Loucy (cell line): ENCODE measurements around the gene PKP1.

Experiments used
- H2AFZ ChIP-seq: fragments of 200-600 bp; sonication (generic); 2 replicates; pipeline ENCODE4 v1.6.0; 2016; ENCODE audit warnings: antibody characterized with exemption, mild to moderate bottlenecking, low read length, moderate library complexity
- H3F3A ChIP-seq: fragments of 200-600 bp; 2 replicates; pipeline ENCODE4 v1.6.0; 2016; ENCODE audit warnings: antibody characterized with exemption, low read depth, mild to moderate bottlenecking
- H3K27me3 ChIP-seq: fragments of 200-600 bp; sonication (generic); 2 replicates; pipeline ENCODE4 v1.6.1; 2014; ENCODE audit warnings: low read length, mild to moderate bottlenecking; ENCODE audit not compliant: insufficient read depth, poor library complexity, severe bottlenecking
- H3K36me3 ChIP-seq: fragments of 200-600 bp; sonication (generic); 2 replicates; pipeline ENCODE4 v1.6.1; 2016; ENCODE audit warnings: low read length; ENCODE audit not compliant: insufficient read depth
- H3K4me1 ChIP-seq: fragments of 200-600 bp; sonication (generic); 2 replicates; pipeline ENCODE4 v1.5.1; 2014; ENCODE audit warnings: low read length, mild to moderate bottlenecking; ENCODE audit not compliant: insufficient read depth, poor library complexity, severe bottlenecking
- H3K4me2 ChIP-seq: fragments of 200-600 bp; sonication (generic); 2 replicates; pipeline ENCODE4 v1.6.0; 2014; ENCODE audit warnings: antibody characterized with exemption, low read length, low read depth, mild to moderate bottlenecking; ENCODE audit not compliant: poor library complexity, severe bottlenecking
- H3K4me3 ChIP-seq: fragments of 200-600 bp; sonication (generic); 2 replicates; pipeline ENCODE4 v1.5.1; 2014; ENCODE audit warnings: low read length, mild to moderate bottlenecking, mixed read lengths; ENCODE audit not compliant: poor library complexity, severe bottlenecking
- H3K79me2 ChIP-seq: fragments of 200-600 bp; sonication (generic); 2 replicates; pipeline ENCODE4 v1.6.1; 2014; ENCODE audit warnings: low read length; ENCODE audit not compliant: insufficient read depth
- H3K9ac ChIP-seq: fragments of 200-600 bp; sonication (generic); 2 replicates; pipeline ENCODE4 v1.6.0; 2014; ENCODE audit warnings: mild to moderate bottlenecking, low read depth, low read length, moderate library complexity; ENCODE audit not compliant: poor library complexity, severe bottlenecking
- H3K9me2 ChIP-seq: fragments of 200-600 bp; sonication (generic); replicated peaks from 2 replicates; pipeline ENCODE4 v1.6.1; 2016; ENCODE audit warnings: low read depth, low read length, mixed read lengths
- H3K9me3 ChIP-seq: fragments of 200-600 bp; sonication (generic); 2 replicates; pipeline ENCODE4 v1.6.1; 2014; ENCODE audit warnings: mild to moderate bottlenecking, antibody characterized with exemption, low read length, low read depth; ENCODE audit not compliant: insufficient read depth
- H4K20me1 ChIP-seq: fragments of 200-600 bp; sonication (generic); 2 replicates; pipeline ENCODE4 v1.6.0; 2014; ENCODE audit warnings: antibody characterized with exemption, low read length, mild to moderate bottlenecking; ENCODE audit not compliant: insufficient read depth, poor library complexity, severe bottlenecking
- CTCF ChIP-seq: fragments of 200-600 bp; sonication (generic); conservative IDR thresholded peaks from 2 replicates; pipeline ENCODE4 v1.5.1; 2014; ENCODE audit warnings: mild to moderate bottlenecking, antibody characterized with exemption, low read length
- EZH2phosphoT487 ChIP-seq: fragments of 200-600 bp; IDR thresholded peaks from 2 replicates; pipeline ENCODE4 v1.6.1; 2018; ENCODE audit warnings: antibody characterized with exemption, mild to moderate bottlenecking, moderate library complexity, borderline replicate concordance

The PKP1 gene

GRCh38 chr1:201295861-201296260 is 12.6 kb downstream of the PKP1 start:
- H3K4me3 ChIP-seq, result no peak overlapping the region
- no peaks in the 10 kb centered on the region for H3K9me3 ChIP-seq
- no peaks in the 10 kb centered on the region for H3K27me3 ChIP-seq
- H2AFZ ChIP-seq, result no peak overlapping the region
- H3K36me3 ChIP-seq, result no peaks in the 10 kb centered on the region
- no peaks in the 10 kb centered on the region for H4K20me1 ChIP-seq
- no peaks in the 10 kb centered on the region for H3F3A ChIP-seq
- H3K4me2 ChIP-seq, result no peak overlapping the region
- no peak overlapping the region for H3K9ac ChIP-seq
- H3K4me1 ChIP-seq, result no peaks in the 10 kb centered on the region
- TF ChIP-seq EZH2phosphoT487 (no peak), CTCF (no peak)
- no peaks in the 10 kb centered on the region for H3K79me2 ChIP-seq
- H3K9me2 ChIP-seq, result no peaks in the 10 kb centered on the region

- H3K4me2 ChIP-seq, result no peak overlapping the region
- H3K4me3 ChIP-seq, result no peak overlapping the region
Measured at GRCh38 chr1:201296352-201296751, 13.0 kb downstream of the PKP1 start.

GRCh38 chr1:201298396-201299381 is 15.4 kb downstream of the PKP1 start:
- TF ChIP-seq EZH2phosphoT487 (no peak), CTCF (no peak)
- no peak overlapping the region for H2AFZ ChIP-seq
- no peaks in the 10 kb centered on the region for H3K9me3 ChIP-seq
- no peak overlapping the region for H3K4me3 ChIP-seq
- H3F3A ChIP-seq, result no peaks in the 10 kb centered on the region
- H3K4me2 ChIP-seq, result no peak overlapping the region
- H3K36me3 ChIP-seq, result no peaks in the 10 kb centered on the region
- H3K27me3 ChIP-seq, result no peaks in the 10 kb centered on the region
- H3K4me1 ChIP-seq, result no peaks in the 10 kb centered on the region
- no peak overlapping the region for H3K9ac ChIP-seq
- no peaks in the 10 kb centered on the region for H4K20me1 ChIP-seq
- H3K79me2 ChIP-seq, result no peaks in the 10 kb centered on the region
- no peaks in the 10 kb centered on the region for H3K9me2 ChIP-seq

More at GRCh38 chr1:201296352-201296751, 13.0 kb downstream of the PKP1 start:
- Histone ChIP-seq H3K27me3 (no peaks in the 10 kb centered on the region), H3K4me1 (no peaks in the 10 kb centered on the region), H3K36me3 (no peaks in the 10 kb centered on the region), H3K9me3 (no peaks in the 10 kb centered on the region), H3K9me2 (no peaks in the 10 kb centered on the region), H4K20me1 (no peaks in the 10 kb centered on the region), H3K79me2 (no peaks in the 10 kb centered on the region), H3F3A (no peaks in the 10 kb centered on the region), H2AFZ (no peak overlapping the region), H3K9ac (no peak overlapping the region)
- no peak for TF ChIP-seq CTCF
- TF ChIP-seq EZH2phosphoT487, result no peak
